IMR-90 (cell line): ENCODE measurements around the gene FAM163A. TPM values are rescaled to one million over a fixed set of nuclear protein-coding genes. Genes with fewer than 3 reads are reported as not detected.

Source experiments
- ATAC-seq: fragments of 200-7000 bp; cut with Tn5 transposase; 2 replicates; pipeline ENCODE4 v1.9.1; 2020; ENCODE audit warnings: low read depth, mild to moderate bottlenecking, moderate library complexity
- BruUV-seq: library from RNA; stranded (reverse); fragments of 400-500 nt; replicated peaks from 2 replicates; lab custom pipeline; 2021; lab: Mats Ljungman, UMichigan
- CTCF ChIA-PET: fragments of 300-600 bp; formaldehyde crosslinking; extraction: SDS; loops from one replicate; lab custom pipeline; 2021; ENCODE audit warnings: antibody characterized with exemption; lab: Yijun Ruan, JAX
- POLR2A ChIA-PET: fragments of 300-600 bp; sonication (Branson Sonifier 250); formaldehyde crosslinking; loops from one replicate; lab custom pipeline; 2022; ENCODE audit warnings: antibody characterized with exemption; ENCODE audit not compliant: unreplicated experiment; lab: Charles Lee
- DNase-seq: peaks from one replicate; pipeline ENCODE4 v3.0.0; 2013
- H2AFZ ChIP-seq: replicated peaks from 2 replicates; pipeline ENCODE3; 2013; ENCODE audit warnings: low read length, mild to moderate bottlenecking; ENCODE audit not compliant: poor library complexity
- H2AK5ac ChIP-seq: 2 replicates; pipeline ENCODE4 v1.6.1; 2013; ENCODE audit warnings: low read depth, low read length, inconsistent platforms
- H2AK9ac ChIP-seq: replicated peaks from 2 replicates; pipeline ENCODE3; 2013; ENCODE audit warnings: mild to moderate bottlenecking, low read depth, low read length, moderate library complexity; ENCODE audit not compliant: poor library complexity
- H2BK120ac ChIP-seq: 2 replicates; pipeline ENCODE4 v1.6.1; 2013; ENCODE audit warnings: low read depth, low read length, inconsistent platforms
- H2BK15ac ChIP-seq: 3 replicates; pipeline ENCODE4 v1.6.1; 2013; ENCODE audit warnings: low read depth, low read length, inconsistent platforms
- H2BK20ac ChIP-seq: 2 replicates; pipeline ENCODE4 v1.6.1; 2013; ENCODE audit warnings: low read depth, mild to moderate bottlenecking, inconsistent platforms, low read length, moderate library complexity
- H2BK5ac ChIP-seq: 2 replicates; pipeline ENCODE4 v1.6.1; 2013; ENCODE audit warnings: mild to moderate bottlenecking, low read depth, low read length, inconsistent platforms; ENCODE audit not compliant: poor library complexity, severe bottlenecking
- H3K14ac ChIP-seq: replicated peaks from 2 replicates; pipeline ENCODE4 v1.6.1; 2013; ENCODE audit warnings: low read depth, low read length, inconsistent platforms
- H3K18ac ChIP-seq: 2 replicates; pipeline ENCODE4 v1.6.1; 2013; ENCODE audit warnings: low read depth, low read length, control low read depth
- H3K23ac ChIP-seq: 2 replicates; pipeline ENCODE4 v1.6.1; 2013; ENCODE audit warnings: low read depth, low read length, inconsistent platforms
- H3K27ac ChIP-seq: 2 replicates; pipeline ENCODE4 v1.5.1; 2013; ENCODE audit warnings: mild to moderate bottlenecking, control low read depth, low read length; ENCODE audit not compliant: insufficient read depth
- H3K27me3 ChIP-seq: 2 replicates; pipeline ENCODE4 v1.6.1; 2013; ENCODE audit warnings: low read length; ENCODE audit not compliant: control insufficient read depth, insufficient read depth
- H3K36me3 ChIP-seq: 2 replicates; pipeline ENCODE4 v1.6.1; 2013; ENCODE audit warnings: low read length, mixed read lengths; ENCODE audit not compliant: control insufficient read depth, insufficient read depth
- H3K4ac ChIP-seq: 2 replicates; pipeline ENCODE4 v1.6.1; 2013; ENCODE audit warnings: low read depth, low read length, inconsistent platforms
- H3K4me1 ChIP-seq: 2 replicates; pipeline ENCODE4 v1.6.1; 2013; ENCODE audit warnings: low read length, mixed read lengths; ENCODE audit not compliant: control insufficient read depth, insufficient read depth
- H3K4me2 ChIP-seq: 2 replicates; pipeline ENCODE4 v1.6.1; 2013; ENCODE audit warnings: low read depth, mild to moderate bottlenecking, control low read depth, low read length, moderate library complexity
- H3K4me3 ChIP-seq: 2 replicates; pipeline ENCODE4 v1.5.1; 2013; ENCODE audit warnings: low read depth, mild to moderate bottlenecking, control low read depth, low read length, moderate library complexity; ENCODE audit not compliant: insufficient read depth
- H3K56ac ChIP-seq: 2 replicates; pipeline ENCODE4 v1.6.1; 2013; ENCODE audit warnings: low read length, inconsistent platforms; ENCODE audit not compliant: insufficient read depth; ENCODE audit errors: extremely low read depth
- H3K79me1 ChIP-seq, 2 experiments: 2 replicates each; pipeline ENCODE4 v1.6.1; 2013; ENCODE audit warnings: low read length in 2 of 2, inconsistent platforms in 1 of 2, low read depth in 1 of 2
- H3K9ac ChIP-seq: 2 replicates; pipeline ENCODE4 v1.6.1; 2013; ENCODE audit warnings: low read depth, low read length, control low read depth
- H3K9me1 ChIP-seq: 2 replicates; pipeline ENCODE4 v1.6.1; 2013; ENCODE audit warnings: low read length, inconsistent platforms; ENCODE audit not compliant: insufficient read depth
- H3K9me3 ChIP-seq: 2 replicates; pipeline ENCODE4 v1.6.1; 2013; ENCODE audit warnings: low read length; ENCODE audit not compliant: control insufficient read depth, insufficient read depth
- H4K20me1 ChIP-seq: 2 replicates; pipeline ENCODE4 v1.6.1; 2013; ENCODE audit warnings: low read length, inconsistent platforms; ENCODE audit not compliant: insufficient read depth
- H4K5ac ChIP-seq: 2 replicates; pipeline ENCODE4 v1.6.1; 2013; ENCODE audit warnings: mild to moderate bottlenecking, low read depth, low read length, control low read depth
- H4K8ac ChIP-seq, 2 experiments: 2 replicates each; pipeline ENCODE4 v1.6.1; 2013; ENCODE audit warnings: low read depth in 2 of 2, low read length in 2 of 2, control low read depth in 1 of 2, inconsistent platforms in 1 of 2
- H4K91ac ChIP-seq: 2 replicates; pipeline ENCODE4 v1.6.1; 2013; ENCODE audit warnings: low read depth, low read length, inconsistent platforms; ENCODE audit not compliant: insufficient read depth
- BHLHE40 ChIP-seq: fragments of 150-350 bp; IDR thresholded peaks from 2 replicates; pipeline ENCODE4 v1.6.1; 2016; ENCODE audit warnings: mild to moderate bottlenecking, low read depth, low read length
- CHD1 ChIP-seq: IDR thresholded peaks from 2 replicates; pipeline ENCODE4 v1.6.1; 2012; ENCODE audit warnings: low read depth, low read length, improper control_type of control experiment
- MAFK ChIP-seq: IDR thresholded peaks from 2 replicates; pipeline ENCODE4 v1.6.1; 2012; ENCODE audit warnings: low read depth, low read length, improper control_type of control experiment
- MXI1 ChIP-seq: IDR thresholded peaks from 2 replicates; pipeline ENCODE4 v1.6.1; 2012; ENCODE audit warnings: low read depth, mild to moderate bottlenecking, low read length, moderate library complexity, borderline replicate concordance
- POLR2A ChIP-seq: IDR thresholded peaks from 2 replicates; pipeline ENCODE4 v1.6.1; 2012; ENCODE audit warnings: mild to moderate bottlenecking, low read depth, low read length
- WGBS, 2 experiments: methylation state at CpG; one replicate each; pipeline versions ENCODE4 v1.1.5 to v1.1.7; 2013; ENCODE audit warnings: missing lambda C conversion rate in 2 of 2; ENCODE audit not compliant: insufficient read length in 1 of 2; ENCODE audit errors: extremely low coverage in 2 of 2; 5-methylcytosine and 5-hydroxymethylcytosine counted together
- dilution Hi-C: fragments of 300-500 bp; cut with HindIII; formaldehyde crosslinking; loops from one replicate; pipeline ENCODE4 v1.14.3; 2018; ENCODE audit warnings: low sequenced_read_pairs; ENCODE audit not compliant: unreplicated experiment
- in situ Hi-C: fragments of 300-500 bp; cut with MboI; formaldehyde crosslinking; loops from 3 replicates; pipeline ENCODE4 v1.14.3; 2019; ENCODE audit warnings: low sequenced_read_pairs, inconsistent platforms, mixed read lengths
- intact Hi-C: fragments of 100-400 bp; cut with micrococcal nuclease; formaldehyde crosslinking; loops from 2 replicates; pipeline ENCODE4 v1.10.0; 2022
- polyA plus RNA-seq, 3 experiments: library from polyadenylated mRNA; depleted of rRNA; stranded (reverse); fragments of >200 nt; gene quantifications; 2 replicates each; pipeline ENCODE4 v1.2.3, GENCODE V29; 2012; ENCODE audit warnings: low replicate concordance in 1 of 3
- total RNA-seq: library from RNA; depleted of rRNA; stranded (reverse); fragments of >200 nt; gene quantifications from 2 replicates; pipeline ENCODE4 v1.2.3, GENCODE V29; 2012
- TF ChIP-seq, protein P1 (sequence below): fragments of 150-350 bp; IDR thresholded peaks from 2 replicates; pipeline ENCODE4 v1.6.1; 2017; ENCODE audit warnings: mild to moderate bottlenecking, antibody characterized with exemption, low read length, low read depth
- TF ChIP-seq, protein P2 (sequence below): fragments of 150-350 bp; IDR thresholded peaks from 2 replicates; pipeline ENCODE4 v1.6.1; 2016; ENCODE audit warnings: low read depth, mild to moderate bottlenecking, low read length, moderate library complexity, borderline replicate concordance
- TF ChIP-seq, protein P3 (sequence below): conservative IDR thresholded peaks from 2 replicates; pipeline ENCODE4 v1.5.1; 2012; ENCODE audit warnings: mild to moderate bottlenecking, low read depth, low read length, improper control_type of control experiment

Gene FAM163A
- total and polyA plus RNA-seq, 2 of the 4 experiments (the other 2 are of a cell fraction): not detected

DNA sequence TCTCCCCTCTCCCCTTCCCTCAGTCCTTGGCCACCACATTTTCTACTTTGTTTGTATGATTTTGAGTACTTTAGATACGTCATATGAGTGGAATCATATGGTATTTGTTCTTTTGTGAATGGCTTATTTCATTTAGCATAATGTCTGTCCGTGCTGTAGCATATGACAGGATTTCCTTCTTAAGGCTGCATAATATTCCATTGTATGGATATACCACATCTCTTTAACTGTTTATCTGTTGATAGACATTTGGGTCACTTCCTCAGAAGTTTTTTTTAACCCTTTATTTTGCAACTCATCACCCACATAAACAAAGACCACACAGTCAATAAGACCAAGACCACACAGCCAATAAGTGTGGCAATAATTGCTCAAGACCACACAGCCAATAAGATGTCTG is 24.9 kb downstream of the FAM163A start:
- TF ChIP-seq, protein P1, sequence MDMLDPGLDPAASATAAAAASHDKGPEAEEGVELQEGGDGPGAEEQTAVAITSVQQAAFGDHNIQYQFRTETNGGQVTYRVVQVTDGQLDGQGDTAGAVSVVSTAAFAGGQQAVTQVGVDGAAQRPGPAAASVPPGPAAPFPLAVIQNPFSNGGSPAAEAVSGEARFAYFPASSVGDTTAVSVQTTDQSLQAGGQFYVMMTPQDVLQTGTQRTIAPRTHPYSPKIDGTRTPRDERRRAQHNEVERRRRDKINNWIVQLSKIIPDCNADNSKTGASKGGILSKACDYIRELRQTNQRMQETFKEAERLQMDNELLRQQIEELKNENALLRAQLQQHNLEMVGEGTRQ: no peak
- TF ChIP-seq CHD1: no peak
- no peak for TF ChIP-seq POLR2A
- no peak for TF ChIP-seq BHLHE40
- no peak for TF ChIP-seq MAFK
- TF ChIP-seq, protein P2, sequence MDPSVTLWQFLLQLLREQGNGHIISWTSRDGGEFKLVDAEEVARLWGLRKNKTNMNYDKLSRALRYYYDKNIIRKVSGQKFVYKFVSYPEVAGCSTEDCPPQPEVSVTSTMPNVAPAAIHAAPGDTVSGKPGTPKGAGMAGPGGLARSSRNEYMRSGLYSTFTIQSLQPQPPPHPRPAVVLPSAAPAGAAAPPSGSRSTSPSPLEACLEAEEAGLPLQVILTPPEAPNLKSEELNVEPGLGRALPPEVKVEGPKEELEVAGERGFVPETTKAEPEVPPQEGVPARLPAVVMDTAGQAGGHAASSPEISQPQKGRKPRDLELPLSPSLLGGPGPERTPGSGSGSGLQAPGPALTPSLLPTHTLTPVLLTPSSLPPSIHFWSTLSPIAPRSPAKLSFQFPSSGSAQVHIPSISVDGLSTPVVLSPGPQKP: no peak
- TF ChIP-seq, protein P3, sequence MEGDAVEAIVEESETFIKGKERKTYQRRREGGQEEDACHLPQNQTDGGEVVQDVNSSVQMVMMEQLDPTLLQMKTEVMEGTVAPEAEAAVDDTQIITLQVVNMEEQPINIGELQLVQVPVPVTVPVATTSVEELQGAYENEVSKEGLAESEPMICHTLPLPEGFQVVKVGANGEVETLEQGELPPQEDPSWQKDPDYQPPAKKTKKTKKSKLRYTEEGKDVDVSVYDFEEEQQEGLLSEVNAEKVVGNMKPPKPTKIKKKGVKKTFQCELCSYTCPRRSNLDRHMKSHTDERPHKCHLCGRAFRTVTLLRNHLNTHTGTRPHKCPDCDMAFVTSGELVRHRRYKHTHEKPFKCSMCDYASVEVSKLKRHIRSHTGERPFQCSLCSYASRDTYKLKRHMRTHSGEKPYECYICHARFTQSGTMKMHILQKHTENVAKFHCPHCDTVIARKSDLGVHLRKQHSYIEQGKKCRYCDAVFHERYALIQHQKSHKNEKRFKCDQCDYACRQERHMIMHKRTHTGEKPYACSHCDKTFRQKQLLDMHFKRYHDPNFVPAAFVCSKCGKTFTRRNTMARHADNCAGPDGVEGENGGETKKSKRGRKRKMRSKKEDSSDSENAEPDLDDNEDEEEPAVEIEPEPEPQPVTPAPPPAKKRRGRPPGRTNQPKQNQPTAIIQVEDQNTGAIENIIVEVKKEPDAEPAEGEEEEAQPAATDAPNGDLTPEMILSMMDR: no peak
- TF ChIP-seq MXI1: no peak
- no peak overlapping the region for H2AK9ac ChIP-seq
- H3K18ac ChIP-seq: no peak overlapping the region
- no peak overlapping the region for H2BK120ac ChIP-seq
- no peaks in the 10 kb centered on the region for H4K20me1 ChIP-seq
- no peak overlapping the region for H3K4ac ChIP-seq
- H3K79me1 ChIP-seq: no peaks in the 10 kb centered on the region
- H3K4me1 ChIP-seq: no peaks in the 10 kb centered on the region
- peaks cover 3% of the 10 kb centered on the region; the same call in 1 of the 2 replicates for H3K9me3 ChIP-seq
- intact Hi-C loops: no loop called here
- no peak overlapping the region for H3K23ac ChIP-seq
- H3K27me3 ChIP-seq: peaks cover 21% of the 10 kb centered on the region
- BruUV-seq: no TSS peak
- no peak overlapping the region for H2BK15ac ChIP-seq
- H3K14ac ChIP-seq: no peak overlapping the region
- CTCF ChIA-PET: no interaction called here
- no peaks in the 10 kb centered on the region for H3K9me1 ChIP-seq
- no peak overlapping the region for H2AFZ ChIP-seq
- dilution Hi-C loops: no loop called here
- in situ Hi-C loops: no loop called here
- H3K4me3 ChIP-seq: no peak overlapping the region
- POLR2A ChIA-PET: no interaction called here
- H3K36me3 ChIP-seq: no peaks in the 10 kb centered on the region
- no peak overlapping the region for H3K4me2 ChIP-seq
- H2BK20ac ChIP-seq: no peak overlapping the region
- H3K56ac ChIP-seq: no peak overlapping the region
- no peak overlapping the region for H3K27ac ChIP-seq
- H2AK5ac ChIP-seq: no peak overlapping the region
- H2BK5ac ChIP-seq: no peak overlapping the region
- ATAC-seq (no peak), DNase-seq (no peak)
- H3K9ac ChIP-seq: no peak overlapping the region
- H4K5ac ChIP-seq: no peak overlapping the region
- no peak overlapping the region for H4K8ac ChIP-seq
- WGBS, 2 experiments: no CpG with 5 or more reads among the region's 2 CpGs
- H4K91ac ChIP-seq: no peak overlapping the region
